ENCODE data around the gene PSMC2. TPM values are rescaled to one million over a fixed set of nuclear protein-coding genes. Genes with fewer than 3 reads are reported as not detected.

Gene PSMC2
- total RNA-seq = 94.3 and 94.8 TPM in 2 replicates

DNA sequence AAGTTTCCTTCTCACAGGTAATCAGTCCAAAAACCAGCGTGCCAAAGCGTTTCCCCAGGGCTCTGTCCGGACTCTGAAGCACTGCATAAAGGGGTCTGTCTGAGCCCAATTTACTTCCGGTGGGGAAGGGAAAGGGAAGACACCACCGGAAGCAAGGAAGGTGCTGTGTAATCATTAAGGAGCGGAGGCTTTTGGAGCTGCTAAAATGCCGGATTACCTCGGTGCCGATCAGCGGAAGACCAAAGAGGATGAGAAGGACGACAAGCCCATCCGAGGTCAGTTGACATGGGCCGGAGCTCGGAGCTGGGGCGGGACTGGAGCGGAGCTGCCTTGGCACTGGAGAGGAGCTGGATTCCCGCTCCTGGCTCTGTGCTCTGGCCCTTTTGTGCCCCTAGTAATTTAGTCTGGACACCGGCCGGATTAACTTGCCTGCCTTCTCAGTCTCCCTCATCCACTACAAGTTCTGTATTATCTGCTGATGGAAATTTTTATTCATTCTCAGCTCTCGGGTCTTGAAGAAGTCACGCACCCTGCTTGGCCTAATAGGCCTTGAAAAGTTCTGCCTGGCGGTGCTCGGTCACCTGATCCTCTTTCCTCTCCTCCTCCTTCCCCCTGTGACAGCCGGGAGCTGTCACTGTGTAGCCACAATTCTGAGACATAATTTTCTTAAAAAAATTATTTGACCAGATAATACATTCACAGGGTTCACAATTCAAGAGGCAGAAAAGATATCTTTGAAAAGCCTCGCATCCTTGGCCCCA, at the start of gene PSMC2:
Gene PSMC2, plus strand, starts transcription at position 137 of the 761 bp plus-strand sequence. Its CDS starts 69 bp downstream, at position 206.
- peak; percentile 71 for DNase-seq
- POLR2A ChIA-PET = interaction anchor here (1.1 to 1.4 kb wide), 2 partner anchors 9 to 50 kb away, joined by 3 to 6 read pairs; partner anchors contain the start of gene PMPCB
- Mint-ChIP-seq H3K36me3 (ENCODE audit: low read depth) (peaks cover 36% of the 10 kb centered on the region), H3K9me3 (no peaks in the 10 kb centered on the region), H3K4me1 (peaks cover 67% of the 10 kb centered on the region), H3K27ac (peak within 1 kb of the TSS; percentile 97), H3K27me3 (no peaks in the 10 kb centered on the region), H3K4me3 (peak within 1 kb of the TSS; percentile 100)
- intact Hi-C loops (cut with micrococcal nuclease) = loop anchor here (1.0 to 10.0 kb wide), 4 partner anchors 59 to 860 kb away; partner anchors contain the start of genes ARMC10, FBXL13 and ORC5
- CTCF ChIA-PET = no interaction called here
- TF ChIP-seq, protein P1, sequence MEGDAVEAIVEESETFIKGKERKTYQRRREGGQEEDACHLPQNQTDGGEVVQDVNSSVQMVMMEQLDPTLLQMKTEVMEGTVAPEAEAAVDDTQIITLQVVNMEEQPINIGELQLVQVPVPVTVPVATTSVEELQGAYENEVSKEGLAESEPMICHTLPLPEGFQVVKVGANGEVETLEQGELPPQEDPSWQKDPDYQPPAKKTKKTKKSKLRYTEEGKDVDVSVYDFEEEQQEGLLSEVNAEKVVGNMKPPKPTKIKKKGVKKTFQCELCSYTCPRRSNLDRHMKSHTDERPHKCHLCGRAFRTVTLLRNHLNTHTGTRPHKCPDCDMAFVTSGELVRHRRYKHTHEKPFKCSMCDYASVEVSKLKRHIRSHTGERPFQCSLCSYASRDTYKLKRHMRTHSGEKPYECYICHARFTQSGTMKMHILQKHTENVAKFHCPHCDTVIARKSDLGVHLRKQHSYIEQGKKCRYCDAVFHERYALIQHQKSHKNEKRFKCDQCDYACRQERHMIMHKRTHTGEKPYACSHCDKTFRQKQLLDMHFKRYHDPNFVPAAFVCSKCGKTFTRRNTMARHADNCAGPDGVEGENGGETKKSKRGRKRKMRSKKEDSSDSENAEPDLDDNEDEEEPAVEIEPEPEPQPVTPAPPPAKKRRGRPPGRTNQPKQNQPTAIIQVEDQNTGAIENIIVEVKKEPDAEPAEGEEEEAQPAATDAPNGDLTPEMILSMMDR (IDR thresholded peaks at IDR 0.05) = no peak
- peak; percentile 60 for ATAC-seq (ENCODE audit: low read depth)

DNA sequence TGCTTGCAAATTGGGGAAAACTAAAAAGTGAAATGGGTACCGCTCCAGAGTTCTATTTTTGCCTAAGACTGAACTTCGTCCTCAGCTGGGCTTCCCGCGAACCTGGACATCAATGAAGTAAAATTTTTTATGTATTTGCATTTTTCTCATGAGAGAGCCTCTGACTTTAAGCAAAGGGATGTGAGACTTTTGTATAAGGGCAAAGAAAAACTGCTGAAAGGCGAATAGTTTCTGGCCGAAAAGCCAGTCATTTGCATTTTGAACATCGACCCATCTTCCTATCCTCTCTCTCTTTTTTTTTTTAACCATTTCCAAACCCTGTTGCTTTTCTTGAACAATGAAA, 49.6 kb upstream of the PSMC2 start:
- POLR2A ChIA-PET = interaction anchor here (1.9 kb wide), 1 partner anchor 50 kb away, joined by 6 read pairs; the partner anchor contains the start of gene PSMC2

DNA sequence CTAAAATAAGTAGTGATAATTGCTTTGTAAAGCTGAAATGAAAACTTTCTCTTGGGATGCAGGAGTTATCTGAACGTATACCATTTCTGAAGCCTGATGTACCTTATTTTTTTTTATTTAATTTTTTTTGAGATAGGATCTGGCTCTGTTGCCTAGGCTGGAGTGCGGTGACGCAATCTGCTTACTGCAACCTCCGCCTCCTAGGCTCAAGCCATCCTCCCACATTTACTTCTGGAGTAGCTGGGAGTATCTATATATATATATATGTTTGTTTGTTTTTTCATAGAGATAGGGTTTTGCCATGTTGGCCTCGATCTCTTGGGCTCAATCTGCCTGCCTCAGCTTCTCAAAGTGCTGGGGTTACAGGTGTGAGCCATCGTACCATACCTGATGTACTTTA, 47.8 kb upstream of the PSMC2 start:
- ChIA-PET CTCF (no interaction called here), POLR2A (no interaction called here)
- TF ChIP-seq, protein P1 (IDR thresholded peaks at IDR 0.05) = no peak
- Mint-ChIP-seq H3K9me3 (no peaks in the 10 kb centered on the region), H3K27ac (no peak overlapping the region), H3K4me3 (no peak overlapping the region), H3K4me1 (peaks cover 25% of the 10 kb centered on the region), H3K36me3 (ENCODE audit: low read depth) (peaks cover 56% of the 10 kb centered on the region), H3K27me3 (no peaks in the 10 kb centered on the region)
- DNase-seq (no peak), ATAC-seq (ENCODE audit: low read depth) (no peak)
- intact Hi-C loops (cut with micrococcal nuclease) = loop anchor here (5.0 kb wide), 3 partner anchors 227 to 908 kb away; partner anchors contain the start of genes FBXL13 and ORC5

More for the DNA sequence above, 49.6 kb upstream of the PSMC2 start:
- Mint-ChIP-seq H3K9me3 (no peaks in the 10 kb centered on the region), H3K36me3 (ENCODE audit: low read depth) (peaks cover 39% of the 10 kb centered on the region), H3K27ac (peak overlapping the region; percentile 84), H3K4me3 (peak overlapping the region; percentile 90), H3K4me1 (peaks cover 24% of the 10 kb centered on the region), H3K27me3 (no peaks in the 10 kb centered on the region)
- no peak for DNase-seq
- TF ChIP-seq, protein P1 (IDR thresholded peaks at IDR 0.05) = no peak
- CTCF ChIA-PET = no interaction called here
- intact Hi-C loops (cut with micrococcal nuclease) = loop anchor here (1.0 to 5.0 kb wide), 9 partner anchors 18 to 1620 kb away; partner anchors contain the start of genes DNAJC2, FAM185A, FBXL13 and NAPEPLD
- no peak for ATAC-seq (ENCODE audit: low read depth)

DNA sequence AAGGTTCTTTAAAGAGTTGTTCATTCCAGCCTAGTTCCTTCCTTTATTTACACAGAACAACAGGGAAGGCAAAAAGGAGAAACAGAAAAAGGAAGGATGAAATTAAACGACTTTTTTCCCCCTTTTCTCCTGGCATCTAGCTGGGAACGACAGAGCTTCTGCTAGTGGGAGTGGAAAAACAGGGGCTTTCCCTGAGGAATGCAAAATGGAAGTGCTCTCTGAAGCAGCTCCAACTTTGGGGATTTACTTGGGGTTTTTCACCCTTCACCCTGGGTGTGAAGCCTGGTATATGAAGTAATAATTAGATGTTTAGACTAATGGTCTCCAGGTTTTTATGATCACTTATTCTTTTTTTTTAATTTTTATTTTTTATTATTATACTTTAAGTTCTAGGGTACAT, 46.0 kb upstream of the PSMC2 start:
- POLR2A ChIA-PET = no interaction called here

More for the DNA sequence above, 46.0 kb upstream of the PSMC2 start:
- ATAC-seq (ENCODE audit: low read depth) (no peak), DNase-seq (no peak)
- peaks cover 68% of the 10 kb centered on the region for H3K36me3 Mint-ChIP-seq (ENCODE audit: low read depth)
- H3K4me1 Mint-ChIP-seq = peaks cover 25% of the 10 kb centered on the region
- no peaks in the 10 kb centered on the region for H3K27me3 Mint-ChIP-seq
- no peaks in the 10 kb centered on the region for H3K9me3 Mint-ChIP-seq
- intact Hi-C loops (cut with micrococcal nuclease) = no loop called here
- CTCF ChIA-PET = no interaction called here
- H3K27ac Mint-ChIP-seq = no peak overlapping the region
- TF ChIP-seq, protein P1 (IDR thresholded peaks at IDR 0.05) = no peak
- H3K4me3 Mint-ChIP-seq = no peak overlapping the region
